GM13977 (cell line): ENCODE results near the gene MYO1H.

Experiments used
- DNase-seq: peaks from one replicate; pipeline ENCODE4 v3.0.0; 2012; ENCODE audit warnings: low spot score
- in situ Hi-C: fragments of 300-500 bp; cut with MboI; formaldehyde crosslinking; loops from one replicate; pipeline ENCODE4 v1.12.0; 2022; ENCODE audit warnings: low sequenced_read_pairs, low pct_unique_long_range_greater_than_20kb, mixed read lengths, inconsistent platforms; ENCODE audit not compliant: unreplicated experiment
- TF ChIP-seq, protein P1 (sequence below): IDR thresholded peaks from 2 replicates; pipeline ENCODE4 v1.5.1; 2012; ENCODE audit warnings: mild to moderate bottlenecking, control low read depth; ENCODE audit not compliant: insufficient read depth; ENCODE audit errors: extremely low read depth, missing control alignments

Gene MYO1H, protein sequence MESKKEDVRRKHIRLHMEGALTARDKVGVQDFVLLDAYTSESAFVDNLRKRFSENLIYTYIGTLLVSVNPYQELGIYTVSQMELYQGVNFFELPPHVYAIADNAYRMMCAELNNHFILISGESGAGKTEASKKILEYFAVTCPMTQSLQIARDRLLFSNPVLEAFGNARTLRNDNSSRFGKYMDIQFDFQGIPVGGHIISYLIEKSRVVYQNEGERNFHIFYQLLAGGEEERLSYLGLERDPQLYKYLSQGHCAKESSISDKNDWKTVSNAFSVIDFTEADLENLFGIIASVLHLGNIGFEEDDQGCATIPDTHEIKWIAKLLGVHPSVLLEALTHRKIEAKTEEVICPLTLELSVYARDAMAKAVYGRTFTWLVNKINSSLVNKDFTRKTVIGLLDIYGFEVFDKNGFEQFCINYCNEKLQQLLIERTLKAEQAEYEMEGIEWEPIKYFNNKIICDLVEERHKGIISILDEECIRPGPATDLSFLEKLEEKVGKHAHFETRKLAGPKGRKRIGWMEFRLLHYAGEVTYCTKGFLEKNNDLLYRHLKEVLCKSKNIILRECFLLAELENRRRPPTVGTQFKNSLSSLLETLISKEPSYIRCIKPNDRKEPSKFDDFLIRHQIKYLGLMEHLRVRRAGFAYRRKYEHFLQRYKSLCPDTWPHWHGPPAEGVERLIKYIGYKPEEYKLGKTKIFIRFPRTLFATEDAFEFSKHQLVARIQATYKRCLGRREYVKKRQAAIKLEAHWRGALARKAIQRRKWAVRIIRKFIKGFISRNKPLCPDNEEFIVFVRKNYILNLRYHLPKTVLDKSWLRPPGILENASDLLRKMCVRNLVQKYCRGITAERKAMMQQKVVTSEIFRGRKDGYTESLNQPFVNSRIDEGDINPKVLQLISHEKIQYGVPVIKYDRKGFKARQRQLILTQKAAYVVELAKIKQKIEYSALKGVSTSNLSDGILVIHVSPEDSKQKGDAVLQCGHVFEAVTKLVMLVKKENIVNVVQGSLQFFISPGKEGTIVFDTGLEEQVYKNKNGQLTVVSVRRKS

DNA sequence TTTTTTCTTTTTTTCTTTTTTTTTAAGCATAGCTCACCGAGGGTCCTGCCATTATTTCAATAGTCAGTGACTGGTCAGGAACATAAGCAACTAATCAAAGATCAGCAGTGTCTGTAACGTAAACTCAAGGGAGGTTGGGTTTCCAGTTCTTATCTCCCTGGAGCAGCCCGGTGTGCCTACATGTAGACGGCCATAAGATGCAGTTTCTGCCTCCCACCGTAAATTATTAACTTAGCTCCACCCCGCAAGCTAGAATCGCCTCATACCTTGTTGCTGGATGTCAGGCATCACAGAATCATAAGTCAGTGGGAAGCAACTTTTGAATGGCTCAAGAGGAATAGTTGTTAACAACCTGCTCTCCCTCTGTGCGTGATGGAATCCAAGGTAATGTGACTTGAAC, at the start of gene MYO1H:
MYO1H (plus strand) TSS at position 312 of the 400 bp plus-strand sequence; CDS start at position 373, 61 bp downstream.
- TF ChIP-seq, protein P1, sequence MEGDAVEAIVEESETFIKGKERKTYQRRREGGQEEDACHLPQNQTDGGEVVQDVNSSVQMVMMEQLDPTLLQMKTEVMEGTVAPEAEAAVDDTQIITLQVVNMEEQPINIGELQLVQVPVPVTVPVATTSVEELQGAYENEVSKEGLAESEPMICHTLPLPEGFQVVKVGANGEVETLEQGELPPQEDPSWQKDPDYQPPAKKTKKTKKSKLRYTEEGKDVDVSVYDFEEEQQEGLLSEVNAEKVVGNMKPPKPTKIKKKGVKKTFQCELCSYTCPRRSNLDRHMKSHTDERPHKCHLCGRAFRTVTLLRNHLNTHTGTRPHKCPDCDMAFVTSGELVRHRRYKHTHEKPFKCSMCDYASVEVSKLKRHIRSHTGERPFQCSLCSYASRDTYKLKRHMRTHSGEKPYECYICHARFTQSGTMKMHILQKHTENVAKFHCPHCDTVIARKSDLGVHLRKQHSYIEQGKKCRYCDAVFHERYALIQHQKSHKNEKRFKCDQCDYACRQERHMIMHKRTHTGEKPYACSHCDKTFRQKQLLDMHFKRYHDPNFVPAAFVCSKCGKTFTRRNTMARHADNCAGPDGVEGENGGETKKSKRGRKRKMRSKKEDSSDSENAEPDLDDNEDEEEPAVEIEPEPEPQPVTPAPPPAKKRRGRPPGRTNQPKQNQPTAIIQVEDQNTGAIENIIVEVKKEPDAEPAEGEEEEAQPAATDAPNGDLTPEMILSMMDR = no peak
- in situ Hi-C loops = no loop called here
- no peak for DNase-seq

DNA sequence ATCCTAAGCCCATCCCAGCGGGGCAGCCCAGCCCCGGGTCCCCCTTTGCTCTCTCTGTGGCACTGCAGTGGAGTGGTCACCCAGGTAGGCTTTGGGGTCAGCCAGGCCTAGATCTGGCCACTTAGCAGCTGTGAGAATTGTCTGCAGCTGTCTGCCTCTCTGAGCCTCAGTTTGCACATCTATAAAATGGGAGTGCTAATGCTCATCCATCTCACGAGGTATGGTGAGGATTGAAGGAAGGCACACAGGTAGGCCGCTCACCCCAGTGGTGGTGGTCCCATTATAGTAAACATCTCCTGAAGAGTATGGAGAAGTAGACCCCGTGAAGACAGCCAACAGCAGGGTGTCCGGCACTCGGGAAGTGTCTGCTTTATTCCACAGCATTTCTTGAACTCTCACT, 47.9 kb upstream of the MYO1H start:
- in situ Hi-C loops = no loop called here
- TF ChIP-seq, protein P1 = no peak
- DNase-seq = no peak

DNA sequence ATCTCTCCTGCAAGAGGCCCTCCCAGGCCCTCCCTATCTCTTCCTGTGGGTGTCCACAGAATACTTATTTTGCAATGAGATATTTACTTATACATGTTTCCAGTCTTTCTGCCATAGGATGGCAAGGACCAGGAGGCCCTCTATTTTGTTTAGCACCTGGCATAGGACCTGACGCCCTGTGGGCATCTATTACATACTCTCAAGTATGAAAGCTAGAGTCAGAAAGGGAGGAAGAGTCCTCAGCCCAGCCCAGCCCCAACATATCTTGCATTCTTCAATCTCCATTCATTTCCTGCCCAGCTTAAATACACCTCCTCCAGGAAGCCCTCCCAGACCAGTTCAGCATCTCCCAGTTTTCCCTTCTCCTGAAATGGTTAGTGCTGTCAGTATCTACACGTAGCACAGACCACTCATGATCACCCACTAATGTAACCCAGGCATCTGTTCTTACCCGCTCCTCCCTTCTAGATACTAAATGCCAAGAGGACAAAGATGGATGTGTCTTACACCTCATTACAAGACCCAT, 46.0 kb upstream of the MYO1H start:
- TF ChIP-seq, protein P1 = no peak
- in situ Hi-C loops = no loop called here
- no peak for DNase-seq

DNA sequence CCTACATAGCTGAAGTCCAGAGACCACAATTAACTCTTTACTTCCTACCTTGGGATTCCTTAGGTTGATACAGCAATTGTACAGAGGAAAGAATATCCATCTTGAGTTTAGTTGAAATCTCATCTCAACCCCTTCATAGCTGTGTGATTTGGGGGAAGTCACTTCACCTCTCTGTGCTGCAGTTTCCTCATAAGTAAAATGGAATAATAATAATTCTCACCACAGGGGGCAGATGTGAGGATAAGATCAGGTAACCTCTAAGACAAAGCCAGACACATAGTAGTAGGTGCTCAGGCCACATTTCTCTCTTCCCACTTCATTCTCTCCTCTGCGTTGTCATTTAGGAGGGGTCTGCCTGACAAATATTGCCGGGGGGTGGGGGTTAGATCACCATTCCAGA, 45.3 kb upstream of the MYO1H start:
- TF ChIP-seq, protein P1 = no peak
- no peak for DNase-seq
- in situ Hi-C loops = no loop called here

DNA sequence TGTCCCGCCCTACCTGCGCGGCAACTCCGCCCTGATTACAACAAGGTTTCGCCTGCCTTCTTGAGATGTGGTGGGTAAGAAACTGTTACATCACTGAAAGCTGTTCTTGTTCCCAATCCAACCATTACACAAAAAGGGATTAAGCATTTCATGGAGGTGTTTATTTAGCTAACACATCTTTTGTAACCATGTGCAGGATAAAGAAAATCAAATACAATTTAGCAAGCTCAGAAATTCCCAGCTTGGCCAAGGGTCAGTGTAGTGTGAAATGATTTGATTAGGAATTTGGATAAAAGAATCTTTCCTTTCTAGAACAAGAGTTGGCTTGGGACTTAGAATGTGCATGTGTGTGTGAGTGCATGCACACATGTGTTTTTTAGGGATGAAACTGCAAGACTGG, 44.9 kb upstream of the MYO1H start:
- no peak for DNase-seq
- in situ Hi-C loops = no loop called here

More for the DNA sequence above, 44.9 kb upstream of the MYO1H start:
- TF ChIP-seq, protein P1 = no peak
